IPS-18c (cell line): Measurements from ENCODE around the gene MRGPRD.

Experiments used
- H3K4me3 ChIP-seq: 2 replicates; pipeline ENCODE4 v1.7.0; 2013; ENCODE audit warnings: low read depth, mild to moderate bottlenecking, low read length, moderate library complexity; ENCODE audit not compliant: insufficient read depth
- H3K9me3 ChIP-seq: one replicate; pipeline ENCODE4 v1.6.1; 2013; ENCODE audit warnings: mild to moderate bottlenecking, low read length, moderate library complexity; ENCODE audit not compliant: control insufficient read depth, insufficient read depth

MRGPRD gene

GRCh38 chr11:68980776-68981065 lies at the start of gene MRGPRD:
TSS of gene MRGPRD (minus strand) at chr11:68980986. CDS start at chr11:68980986, 0 bp downstream.
- H3K4me3 ChIP-seq, result no peak within 1 kb of the TSS

GRCh38 chr11:69030301-69030700 lies 49.5 kb upstream of the MRGPRD start:
- Histone ChIP-seq H3K4me3 (no peak overlapping the region), H3K9me3 (no peaks in the 10 kb centered on the region)

More at GRCh38 chr11:68980776-68981065, at the start of gene MRGPRD:
- H3K9me3 ChIP-seq, result no peaks in the 10 kb centered on the region

GRCh38 chr11:69027704-69028372 lies 47.1 kb upstream of the MRGPRD start:
- Histone ChIP-seq H3K9me3 (no peaks in the 10 kb centered on the region), H3K4me3 (no peak overlapping the region)

GRCh38 chr11:69024509-69024908 lies 43.7 kb upstream of the MRGPRD start:
- Histone ChIP-seq H3K9me3 (peaks cover 2% of the 10 kb centered on the region), H3K4me3 (no peak overlapping the region)

GRCh38 chr11:69022260-69022659 lies 41.5 kb upstream of the MRGPRD start:
- Histone ChIP-seq H3K4me3 (no peak overlapping the region), H3K9me3 (peaks cover 2% of the 10 kb centered on the region)

GRCh38 chr11:69018924-69019323 lies 38.1 kb upstream of the MRGPRD start:
- Histone ChIP-seq H3K9me3 (peaks cover 4% of the 10 kb centered on the region), H3K4me3 (no peak overlapping the region)

- Histone ChIP-seq H3K9me3 (peaks cover 5% of the 10 kb centered on the region), H3K4me3 (no peak overlapping the region)
These were observed 37.2 kb upstream of the MRGPRD start for GRCh38 chr11:69017951-69018350.

- Histone ChIP-seq H3K4me3 (no peak overlapping the region), H3K9me3 (peaks cover 6% of the 10 kb centered on the region)
These were observed 34.2 kb upstream of the MRGPRD start for GRCh38 chr11:69014898-69015549.

GRCh38 chr11:69014084-69014851 lies 33.5 kb upstream of the MRGPRD start:
- no peak overlapping the region; the same call in 1 of the 2 replicates for H3K4me3 ChIP-seq

GRCh38 chr11:69013009-69013951 lies 32.5 kb upstream of the MRGPRD start, which contains the start of gene MRGPRF:
TSS of gene MRGPRF (minus strand) at chr11:69013246. CDS start at chr11:69009901, 3,345 bp downstream.
- Histone ChIP-seq H3K4me3 (peak within 1 kb of the TSS; percentile 51), H3K9me3 (peaks cover 6% of the 10 kb centered on the region)

More at GRCh38 chr11:69014084-69014851, 33.5 kb upstream of the MRGPRD start:
- H3K9me3 ChIP-seq, result peaks cover 6% of the 10 kb centered on the region

- H3K4me3 ChIP-seq, result peak overlapping the region; percentile 51
- H3K9me3 ChIP-seq, result peaks cover 6% of the 10 kb centered on the region
These were observed 31.6 kb upstream of the MRGPRD start for GRCh38 chr11:69012092-69013008.

- Histone ChIP-seq H3K4me3 (no peak overlapping the region), H3K9me3 (peaks cover 6% of the 10 kb centered on the region)
These were observed 30.9 kb upstream of the MRGPRD start for GRCh38 chr11:69011624-69012091.

GRCh38 chr11:69010964-69011623 lies 30.3 kb upstream of the MRGPRD start:
- peak overlapping the region; percentile 24 for H3K4me3 ChIP-seq

GRCh38 chr11:69010361-69010891 lies 29.6 kb upstream of the MRGPRD start:
- Histone ChIP-seq H3K4me3 (no peak overlapping the region; the same call in 1 of the 2 replicates), H3K9me3 (peaks cover 6% of the 10 kb centered on the region)

More at GRCh38 chr11:69010964-69011623, 30.3 kb upstream of the MRGPRD start:
- H3K9me3 ChIP-seq, result peaks cover 6% of the 10 kb centered on the region
